Heart left ventricle (tissue), 13 donors: ENCODE measurements around the gene MADCAM1.

Experiments used
- POLR2A ChIP-seq, 2 donors: fragments of 450-650 bp; IDR thresholded peaks; one replicate each; pipeline ENCODE4 v1.6.1; 2017; ENCODE audit warnings: antibody characterized with exemption in 2 of 2, mild to moderate bottlenecking in 2 of 2, moderate library complexity in 2 of 2
- TF ChIP-seq, protein P1 (sequence below), 12 donors: fragments of 200-600 bp; sonication (generic) in 4 of 12; IDR thresholded peaks; one replicate each; pipeline versions ENCODE4 v1.5.0 to v1.8.0; 2018 to 2022; ENCODE audit warnings: antibody characterized with exemption in 12 of 12, mild to moderate bottlenecking in 5 of 12
- donor health status: ischemic (EF 13 %, LVEDD 7.1; RV severe dilation, severe dysfunction).
- donor health status: DM: no; HTN: yes; CAD: no.
- donor health status: DM: no; HTN: no; CAD: no.
- donor health status: ischemic (EF 25% LVEDD 6.9; RV normal size, moderate dysfunction).
- donor health status: ischemic (EF 25% LVEDD 5.7; RV mildly dilated, moderate dysfunction).
- donor health status: ischemic (EF 35%, LVEDD 5.7; RV mildly dilated, moderate dysfunction).
- donor health status: nonischemic (EF 11% LVEDD 7.7; RV severe dilation, severe dysfunction).
- donor health status: DM: yes; HTN: yes; CAD: no.
- donor health status: PGD.
- donor health status: ischemic (EF 29% LVEDD 5.4; RV normal size, mild dysfunction).
- donor health status: nonischemic (EF 23%, LVEDD 6.1; RV moderate dilation, normal function).

DNA sequence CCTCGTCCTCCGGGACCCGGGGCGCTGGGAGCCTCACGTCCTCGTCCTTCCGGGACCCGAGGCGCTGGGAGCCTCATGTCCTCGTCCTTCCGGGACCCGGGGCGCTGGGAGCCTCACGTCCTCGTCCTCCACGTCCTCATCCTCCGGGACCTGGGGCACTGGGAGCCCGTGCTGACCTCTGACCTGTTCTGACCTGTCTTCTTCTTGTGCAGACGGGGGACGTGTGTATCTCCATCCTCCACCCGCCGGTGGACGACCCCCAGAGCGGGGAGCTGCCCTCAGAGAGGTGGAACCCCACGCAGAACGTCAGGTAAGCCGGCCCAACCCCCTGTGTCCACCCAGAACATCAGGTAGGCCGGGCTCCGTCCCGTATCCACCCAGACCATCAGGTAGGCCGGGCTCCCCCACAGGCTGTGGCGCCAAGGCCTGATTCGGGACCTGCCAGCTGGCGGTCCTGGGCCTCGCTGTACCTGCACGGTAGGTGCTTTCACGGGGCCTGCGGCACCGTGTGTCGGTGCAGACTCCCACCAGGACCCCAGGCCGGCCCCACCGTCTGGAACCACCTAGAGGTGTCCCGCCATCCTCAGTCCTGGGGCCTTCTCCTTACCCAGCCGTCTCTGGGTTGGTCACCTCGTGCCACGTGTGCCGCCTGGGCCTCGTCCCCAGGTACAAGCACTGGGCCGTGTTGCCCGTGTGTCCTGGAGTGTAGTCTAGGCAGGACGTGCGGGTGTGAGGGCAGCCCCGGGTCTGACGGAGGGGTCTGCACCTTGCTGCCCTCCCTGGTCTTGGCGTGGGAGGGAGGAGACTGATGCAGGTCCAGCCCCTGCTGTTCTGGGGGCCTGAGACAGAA is 40.0 kb downstream of the MADCAM1 start:
- TF ChIP-seq, protein P1, sequence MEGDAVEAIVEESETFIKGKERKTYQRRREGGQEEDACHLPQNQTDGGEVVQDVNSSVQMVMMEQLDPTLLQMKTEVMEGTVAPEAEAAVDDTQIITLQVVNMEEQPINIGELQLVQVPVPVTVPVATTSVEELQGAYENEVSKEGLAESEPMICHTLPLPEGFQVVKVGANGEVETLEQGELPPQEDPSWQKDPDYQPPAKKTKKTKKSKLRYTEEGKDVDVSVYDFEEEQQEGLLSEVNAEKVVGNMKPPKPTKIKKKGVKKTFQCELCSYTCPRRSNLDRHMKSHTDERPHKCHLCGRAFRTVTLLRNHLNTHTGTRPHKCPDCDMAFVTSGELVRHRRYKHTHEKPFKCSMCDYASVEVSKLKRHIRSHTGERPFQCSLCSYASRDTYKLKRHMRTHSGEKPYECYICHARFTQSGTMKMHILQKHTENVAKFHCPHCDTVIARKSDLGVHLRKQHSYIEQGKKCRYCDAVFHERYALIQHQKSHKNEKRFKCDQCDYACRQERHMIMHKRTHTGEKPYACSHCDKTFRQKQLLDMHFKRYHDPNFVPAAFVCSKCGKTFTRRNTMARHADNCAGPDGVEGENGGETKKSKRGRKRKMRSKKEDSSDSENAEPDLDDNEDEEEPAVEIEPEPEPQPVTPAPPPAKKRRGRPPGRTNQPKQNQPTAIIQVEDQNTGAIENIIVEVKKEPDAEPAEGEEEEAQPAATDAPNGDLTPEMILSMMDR (IDR thresholded peaks at IDR 0.05), result no peak
- TF ChIP-seq POLR2A (IDR thresholded peaks at IDR 0.05), result no peak
